NT2/D1 (cell line): ENCODE results near the gene GNG4.

ENCODE experiments used
- SUZ12 ChIP-seq: IDR thresholded peaks from 2 replicates; pipeline ENCODE4 v1.6.1; 2011; ENCODE audit not compliant: insufficient read length, insufficient read depth; ENCODE audit errors: extremely low read depth
- YY1 ChIP-seq: IDR thresholded peaks from 2 replicates; pipeline ENCODE4 v1.6.1; 2011; ENCODE audit not compliant: insufficient read length, insufficient read depth
- ZNF274 ChIP-seq: IDR thresholded peaks from 2 replicates; pipeline ENCODE4 v1.6.1; 2011; ENCODE audit warnings: mild to moderate bottlenecking, low read depth, low read length

DNA sequence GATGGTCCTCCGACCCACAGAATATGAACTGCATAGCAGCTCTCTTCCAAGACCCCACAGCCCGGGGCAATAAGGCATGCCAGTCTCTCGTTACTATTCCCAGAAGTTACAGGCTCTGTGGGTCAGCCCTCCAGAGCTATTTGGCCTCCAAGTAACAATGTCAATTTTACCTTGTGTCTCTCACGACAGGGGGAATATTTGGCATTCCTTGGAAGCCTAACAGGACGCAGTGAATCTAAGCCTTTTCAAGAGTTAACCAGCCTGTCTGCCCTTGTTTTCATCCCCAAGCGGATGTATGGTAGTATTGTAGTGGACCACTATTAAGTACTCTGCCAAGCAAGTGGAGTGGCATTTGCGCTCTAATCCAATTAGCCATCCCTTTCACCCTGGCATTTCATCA, 24.4 kb upstream of the GNG4 start:
- TF ChIP-seq YY1 (no peak), SUZ12 (no peak), ZNF274 (no peak)
